Urinary bladder (tissue), 4 donors: Measurements from ENCODE around the gene GSG1L. TPM values are rescaled to one million over a fixed set of nuclear protein-coding genes. Genes with fewer than 3 reads are reported as not detected.

Source experiments
- DNase-seq: peaks from one replicate; pipeline ENCODE4 v3.0.0-alpha.2; 2015; ENCODE audit errors: extremely low spot score
- H3K27ac ChIP-seq: one replicate; pipeline ENCODE4 v1.5.1; 2013; ENCODE audit warnings: low read depth, mild to moderate bottlenecking, moderate library complexity
- H3K36me3 ChIP-seq: one replicate; pipeline ENCODE4 v1.6.1; 2013; ENCODE audit warnings: mild to moderate bottlenecking, moderate library complexity; ENCODE audit not compliant: insufficient read depth
- H3K4me1 ChIP-seq: one replicate; pipeline ENCODE4 v1.6.1; 2013; ENCODE audit warnings: mild to moderate bottlenecking, moderate library complexity; ENCODE audit not compliant: insufficient read depth
- H3K4me3 ChIP-seq: one replicate; pipeline ENCODE4 v1.5.1; 2013; ENCODE audit warnings: low read depth, low read length
- WGBS: extraction: QIAGEN DNeasy Blood & Tissue Kit; methylation state at CpG from one replicate; pipeline ENCODE4 v1.1.7; 2013; 5-methylcytosine and 5-hydroxymethylcytosine counted together
- polyA plus RNA-seq: library from polyadenylated mRNA; stranded (reverse); fragments of 200-250 nt; gene quantifications from one replicate; pipeline ENCODE4 v1.2.3, GENCODE V29; 2013
- total RNA-seq: library from RNA; depleted of rRNA; stranded (reverse); fragments of >200 nt; gene quantifications from one replicate; pipeline ENCODE4 v1.2.3, GENCODE V29; 2014
- donor health status: healthy with polysubstance abuse.
- donor health status: healthy.

GSG1L gene
- total and polyA plus RNA-seq, 2 donors = 0.53 to 1.7 TPM

DNA sequence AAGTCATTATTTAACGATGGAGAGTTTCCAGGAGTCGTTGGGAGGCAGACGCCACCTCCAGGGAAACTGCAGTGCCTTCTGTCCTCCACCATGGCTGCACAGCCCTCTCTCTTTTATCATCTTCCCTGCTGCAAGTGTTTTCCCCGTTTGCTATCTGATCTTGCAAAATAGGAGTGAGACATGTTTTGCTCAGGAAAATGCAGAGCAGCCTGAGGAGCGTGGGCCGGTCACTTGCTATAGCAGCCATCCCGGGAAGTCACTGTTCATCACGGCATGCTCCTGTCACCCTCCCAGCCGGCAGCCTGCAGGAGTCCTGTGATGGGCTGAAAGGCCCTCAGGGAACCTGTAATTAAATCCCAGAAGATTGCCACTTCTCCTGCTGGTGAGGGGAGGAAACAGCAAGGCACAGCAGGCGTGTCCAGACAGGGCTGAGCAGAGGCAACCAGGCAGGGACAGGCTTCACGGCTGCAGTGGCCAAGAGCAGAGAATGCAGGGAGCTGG lies 143.1 kb downstream of the GSG1L start:
- Histone ChIP-seq H3K27ac (no peak overlapping the region), H3K36me3 (no peaks in the 10 kb centered on the region), H3K4me1 (no peaks in the 10 kb centered on the region), H3K4me3 (no peak overlapping the region)
- no peak for DNase-seq
- WGBS = 11% methylated on average over 11 of the region's 11 CpGs

- DNase-seq = no peak
- no peaks in the 10 kb centered on the region for H3K4me1 ChIP-seq
- H3K4me3 ChIP-seq = no peak overlapping the region
- H3K27ac ChIP-seq = no peak overlapping the region
- WGBS = 59% methylated on average over 5 of the region's 5 CpGs
- H3K36me3 ChIP-seq = no peaks in the 10 kb centered on the region
These were observed 144.8 kb downstream of the GSG1L start for GRCh38 chr16:27918755-27919154.

DNA sequence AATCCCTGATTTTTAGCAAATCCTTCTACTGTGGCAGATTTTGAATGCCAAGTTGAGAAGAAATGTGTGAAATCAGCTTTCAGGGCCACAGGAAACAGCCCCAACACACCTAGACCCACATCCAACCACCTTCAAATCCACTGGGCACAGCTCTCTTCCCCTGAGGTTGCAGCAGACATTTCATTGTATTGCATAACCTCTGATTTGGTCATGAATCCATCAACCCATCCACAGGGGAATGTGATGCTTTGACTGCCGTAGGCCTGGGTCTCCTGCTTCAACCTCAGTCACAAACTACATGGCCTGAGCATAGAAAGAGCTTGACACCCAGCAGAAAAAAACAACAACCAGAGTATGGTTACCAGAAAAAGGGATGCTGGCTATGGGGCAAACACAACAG lies 145.6 kb downstream of the GSG1L start:
- Histone ChIP-seq H3K27ac (no peak overlapping the region), H3K4me3 (no peak overlapping the region), H3K36me3 (no peaks in the 10 kb centered on the region), H3K4me1 (no peaks in the 10 kb centered on the region)
- no peak for DNase-seq
- 82% methylated on average over 1 of the region's 1 CpG for WGBS

DNA sequence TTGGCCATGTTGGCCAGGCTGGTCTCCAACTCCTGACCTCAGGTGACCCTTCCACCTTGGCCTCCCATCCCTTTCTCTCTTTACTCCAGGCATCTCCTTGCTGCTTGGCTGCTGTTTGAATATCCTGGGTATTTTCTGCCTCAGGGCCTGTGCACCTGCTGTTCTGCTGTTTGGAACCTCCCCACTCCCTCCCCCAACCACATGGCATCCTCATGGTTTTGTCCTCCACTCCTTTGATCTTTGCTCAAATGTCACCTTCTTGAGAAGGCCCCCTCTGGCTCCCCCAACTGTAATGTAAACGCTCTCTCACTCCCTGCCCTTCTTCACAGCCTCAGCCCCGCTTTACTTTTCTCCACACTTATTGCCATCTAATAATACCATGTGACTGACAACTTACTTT lies 152.0 kb downstream of the GSG1L start:
- H3K4me3 ChIP-seq = no peak overlapping the region
- H3K4me1 ChIP-seq = no peaks in the 10 kb centered on the region
- H3K36me3 ChIP-seq = no peaks in the 10 kb centered on the region
- no peak for DNase-seq
- 40% methylated on average over 2 of the region's 2 CpGs for WGBS
- H3K27ac ChIP-seq = no peak overlapping the region

GRCh38 chr16:27907457-27907972 lies 156.0 kb downstream of the GSG1L start:
- Histone ChIP-seq H3K4me1 (no peaks in the 10 kb centered on the region), H3K27ac (no peak overlapping the region), H3K4me3 (no peak overlapping the region), H3K36me3 (no peaks in the 10 kb centered on the region)
- no peak for DNase-seq
- 68% methylated on average over 1 of the region's 1 CpG for WGBS

- H3K4me1 ChIP-seq = no peaks in the 10 kb centered on the region
- no peak overlapping the region for H3K27ac ChIP-seq
- no peak for DNase-seq
- 86% methylated on average over 3 of the region's 3 CpGs for WGBS
- no peaks in the 10 kb centered on the region for H3K36me3 ChIP-seq
- no peak overlapping the region for H3K4me3 ChIP-seq
These were observed 156.6 kb downstream of the GSG1L start for GRCh38 chr16:27906883-27907282.

DNA sequence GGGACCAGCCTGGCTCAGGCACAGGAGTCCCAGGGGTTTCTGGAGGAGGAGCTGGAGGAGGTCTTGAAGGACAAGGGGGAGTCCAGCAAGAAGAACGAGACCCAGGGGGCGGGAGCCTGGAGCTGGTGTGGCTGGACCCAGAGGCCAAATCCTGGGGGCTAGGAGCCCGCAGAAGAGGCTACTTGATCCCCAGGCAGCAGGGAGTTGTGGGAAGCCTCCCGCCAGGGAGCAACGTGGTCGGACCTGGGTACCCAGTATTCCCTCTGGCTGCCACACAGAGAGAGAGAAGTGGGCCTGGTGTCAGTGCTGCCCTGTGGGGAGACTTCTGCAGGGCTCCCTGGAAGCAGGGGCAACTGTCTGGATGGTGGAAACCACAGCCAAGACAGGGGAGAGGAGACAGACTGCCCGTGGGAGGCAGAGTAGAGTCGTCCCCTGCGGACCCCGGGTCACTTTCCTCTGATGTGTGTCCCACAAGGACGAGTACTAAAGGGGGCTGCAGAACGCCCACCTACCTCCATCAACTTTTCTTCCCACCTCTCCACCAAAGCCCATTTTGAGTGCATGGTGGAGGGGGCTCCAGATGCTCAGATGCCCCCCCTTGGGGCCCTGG lies 160.4 kb downstream of the GSG1L start:
- Histone ChIP-seq H3K4me1 (no peaks in the 10 kb centered on the region), H3K4me3 (no peak overlapping the region), H3K36me3 (no peaks in the 10 kb centered on the region), H3K27ac (no peak overlapping the region)
- WGBS = 66% methylated on average over 12 of the region's 12 CpGs
- DNase-seq = no peak

- no peak overlapping the region for H3K27ac ChIP-seq
- no peaks in the 10 kb centered on the region for H3K4me1 ChIP-seq
- DNase-seq = no peak
- H3K4me3 ChIP-seq = no peak overlapping the region
- no peaks in the 10 kb centered on the region for H3K36me3 ChIP-seq
- 86% methylated on average over 8 of the region's 8 CpGs for WGBS
These were observed 161.0 kb downstream of the GSG1L start for GRCh38 chr16:27902551-27902950.

DNA sequence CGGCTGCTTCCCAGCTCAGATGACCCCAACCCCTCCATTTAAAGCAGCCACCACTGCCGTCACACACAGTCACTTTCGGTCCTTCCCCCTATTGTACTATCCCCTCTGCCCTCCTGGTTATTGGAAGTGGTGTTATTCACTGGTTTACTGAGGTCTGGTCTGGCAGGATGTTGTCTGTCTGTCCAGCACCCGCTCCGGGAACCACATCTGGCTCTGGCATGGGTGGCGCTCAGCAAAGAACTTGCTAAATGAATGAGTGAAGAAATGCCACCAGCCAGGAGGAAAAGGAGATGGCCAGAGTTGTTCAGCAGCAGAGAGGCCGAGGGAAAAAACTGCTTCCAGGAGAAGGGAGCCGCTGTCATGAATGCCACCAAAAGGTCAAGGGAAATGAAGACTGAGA lies 161.6 kb downstream of the GSG1L start:
- 86% methylated on average over 8 of the region's 8 CpGs for WGBS
- no peak overlapping the region for H3K27ac ChIP-seq

DNA sequence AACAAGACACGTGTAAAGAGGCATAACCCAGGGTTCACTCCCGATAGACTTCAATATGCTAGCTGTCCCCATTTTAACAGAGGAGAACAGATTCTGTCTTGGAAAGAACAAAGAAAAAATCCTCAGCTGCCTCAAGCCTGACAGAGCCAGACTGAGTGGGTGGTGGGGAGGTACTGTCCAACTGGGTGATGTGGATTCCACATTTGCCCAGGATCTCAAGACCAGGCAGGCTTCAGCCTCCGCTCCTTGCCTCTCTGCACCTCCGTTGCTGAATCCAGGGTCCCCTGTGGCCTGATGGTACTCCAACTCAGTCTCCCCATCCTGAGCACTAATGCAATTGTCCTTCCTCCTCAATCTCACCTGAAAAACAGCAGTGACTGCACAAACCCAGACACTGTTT lies 163.8 kb downstream of the GSG1L start:
- Histone ChIP-seq H3K4me1 (no peaks in the 10 kb centered on the region), H3K27ac (no peak overlapping the region), H3K36me3 (no peaks in the 10 kb centered on the region), H3K4me3 (no peak overlapping the region)
- WGBS = 75% methylated on average over 4 of the region's 4 CpGs
- DNase-seq = no peak

More for the DNA sequence above, 161.6 kb downstream of the GSG1L start:
- DNase-seq = no peak
- Histone ChIP-seq H3K36me3 (no peaks in the 10 kb centered on the region), H3K4me1 (no peaks in the 10 kb centered on the region), H3K4me3 (no peak overlapping the region)

- WGBS = 70% methylated on average over 8 of the region's 8 CpGs
- H3K4me1 ChIP-seq = no peaks in the 10 kb centered on the region
- DNase-seq = no peak
- H3K27ac ChIP-seq = no peak overlapping the region
- no peaks in the 10 kb centered on the region for H3K36me3 ChIP-seq
- no peak overlapping the region for H3K4me3 ChIP-seq
These were observed 169.1 kb downstream of the GSG1L start for GRCh38 chr16:27894386-27894785.

- 39% methylated on average over 9 of the region's 9 CpGs for WGBS
These were observed 170.6 kb downstream of the GSG1L start for GRCh38 chr16:27892879-27893278.

DNA sequence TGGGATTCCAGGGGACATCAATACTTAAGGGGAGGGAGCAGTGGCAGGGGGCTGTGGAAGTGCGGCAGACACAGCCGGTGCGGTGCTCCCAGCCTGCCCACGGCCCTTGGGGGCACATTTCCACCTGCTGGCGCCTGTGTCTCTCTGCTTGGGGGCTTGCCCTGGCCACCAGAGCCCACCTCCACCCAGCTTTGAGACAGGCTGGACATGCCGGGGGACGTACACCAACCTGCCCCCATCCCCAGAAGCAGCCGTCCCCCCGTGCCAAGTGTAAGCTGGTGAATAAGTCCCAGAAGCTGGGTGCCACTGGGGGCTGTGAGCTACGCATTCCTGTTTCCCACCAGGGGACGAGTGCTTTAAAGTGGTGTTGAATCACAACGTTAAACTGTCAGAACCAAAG lies 172.6 kb downstream of the GSG1L start:
- 50% methylated on average over 12 of the region's 12 CpGs for WGBS
- H3K27ac ChIP-seq = no peak overlapping the region
- no peaks in the 10 kb centered on the region for H3K4me1 ChIP-seq
- no peak for DNase-seq
- no peaks in the 10 kb centered on the region for H3K36me3 ChIP-seq
- H3K4me3 ChIP-seq = no peak overlapping the region

More at GRCh38 chr16:27892879-27893278, 170.6 kb downstream of the GSG1L start:
- H3K4me3 ChIP-seq = no peak overlapping the region
- no peak for DNase-seq
- H3K36me3 ChIP-seq = no peaks in the 10 kb centered on the region
- no peaks in the 10 kb centered on the region for H3K4me1 ChIP-seq
- H3K27ac ChIP-seq = no peak overlapping the region

DNA sequence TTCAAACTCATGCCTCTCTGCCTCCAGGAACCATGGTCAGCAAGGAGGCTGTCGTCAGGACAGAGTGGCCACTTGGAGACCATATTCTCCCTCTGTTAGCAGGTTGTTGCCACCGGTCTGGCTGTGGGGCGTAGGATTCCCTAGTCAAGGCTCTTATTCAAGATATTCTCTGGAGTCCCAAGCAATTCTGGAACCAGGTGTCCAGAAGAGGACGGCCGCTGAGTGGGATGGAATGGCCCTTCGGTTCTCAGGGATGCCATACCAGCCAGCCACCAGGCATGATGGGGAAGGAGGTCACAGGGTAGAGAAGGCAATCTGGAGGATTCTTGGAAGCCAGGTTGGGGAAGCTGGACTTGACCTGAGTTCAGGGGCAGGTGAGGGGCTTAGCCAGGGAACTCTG lies 173.5 kb downstream of the GSG1L start:
- Histone ChIP-seq H3K27ac (no peak overlapping the region), H3K4me1 (no peaks in the 10 kb centered on the region), H3K4me3 (no peak overlapping the region), H3K36me3 (no peaks in the 10 kb centered on the region)
- no peak for DNase-seq
- 89% methylated on average over 6 of the region's 6 CpGs for WGBS
